ENCODE results near the gene ANKS1A.

Gene ANKS1A

GRCh38 chr6:35047265-35048011, 158.4 kb downstream of the ANKS1A start:
- Histone ChIP-seq H3K4me1 (ENCODE audit: low read depth, poor library complexity, severe bottlenecking) (peaks cover 81% of the 10 kb centered on the region), H3K4me2 (peak overlapping the region; percentile 74), H4K20me1 (ENCODE audit: insufficient read depth) (no peaks in the 10 kb centered on the region), H3K9ac (peak overlapping the region; percentile 87), H3K27me3 (ENCODE audit: insufficient read depth, low read depth) (no peaks in the 10 kb centered on the region), H3K27ac (peak overlapping the region; percentile 99), H3K36me3 (ENCODE audit: insufficient read depth) (no peaks in the 10 kb centered on the region), H2AFZ (ENCODE audit: low read depth) (peak overlapping the region; percentile 64; the same call in 1 of the 2 replicates), H3K4me3 (IDR thresholded peaks at IDR 0.05; ENCODE audit: insufficient read depth, low read depth, low read length) (no peak overlapping the region), H3K79me2 (ENCODE audit: insufficient read depth, low read depth) (no peaks in the 10 kb centered on the region; the same call in 1 of the 2 replicates)
- no peak for TF ChIP-seq CTCF (conservative IDR thresholded peaks at IDR 0.05; ENCODE audit: low read depth, low read length)

- H3K4me1 ChIP-seq (ENCODE audit: low read depth, poor library complexity, severe bottlenecking): peaks cover 88% of the 10 kb centered on the region
- H2AFZ ChIP-seq (ENCODE audit: low read depth): peak overlapping the region; percentile 64; the same call in 1 of the 2 replicates
- H3K4me2 ChIP-seq: peak overlapping the region; percentile 74
- no peaks in the 10 kb centered on the region; the same call in 1 of the 2 replicates for H3K79me2 ChIP-seq (ENCODE audit: insufficient read depth, low read depth)
- TF ChIP-seq CTCF (conservative IDR thresholded peaks at IDR 0.05; ENCODE audit: low read depth, low read length): no peak
- peak overlapping the region; percentile 87 for H3K9ac ChIP-seq
- peak overlapping the region; percentile 99 for H3K27ac ChIP-seq
- no peak overlapping the region for H3K4me3 ChIP-seq (IDR thresholded peaks at IDR 0.05; ENCODE audit: insufficient read depth, low read depth, low read length)
- no peaks in the 10 kb centered on the region for H3K36me3 ChIP-seq (ENCODE audit: insufficient read depth)
- no peaks in the 10 kb centered on the region for H3K27me3 ChIP-seq (ENCODE audit: insufficient read depth, low read depth)
- no peaks in the 10 kb centered on the region for H4K20me1 ChIP-seq (ENCODE audit: insufficient read depth)
Observed at GRCh38 chr6:35048031-35048613, 159.1 kb downstream of the ANKS1A start.

- no peak overlapping the region for H3K4me3 ChIP-seq (IDR thresholded peaks at IDR 0.05; ENCODE audit: insufficient read depth, low read depth, low read length)
- H3K27me3 ChIP-seq (ENCODE audit: insufficient read depth, low read depth): no peaks in the 10 kb centered on the region
- peak overlapping the region; percentile 99 for H3K27ac ChIP-seq
- no peaks in the 10 kb centered on the region; the same call in 1 of the 2 replicates for H3K79me2 ChIP-seq (ENCODE audit: insufficient read depth, low read depth)
- peak; percentile 38; the same call in 1 of the 2 replicates for TF ChIP-seq CTCF (conservative IDR thresholded peaks at IDR 0.05; ENCODE audit: low read depth, low read length)
- H3K36me3 ChIP-seq (ENCODE audit: insufficient read depth): no peaks in the 10 kb centered on the region
- peak overlapping the region; percentile 64 for H2AFZ ChIP-seq (ENCODE audit: low read depth)
- H3K4me2 ChIP-seq: peak overlapping the region; percentile 74
- H3K9ac ChIP-seq: peak overlapping the region; percentile 87
- H4K20me1 ChIP-seq (ENCODE audit: insufficient read depth): no peaks in the 10 kb centered on the region
- peaks cover 91% of the 10 kb centered on the region for H3K4me1 ChIP-seq (ENCODE audit: low read depth, poor library complexity, severe bottlenecking)
Observed at GRCh38 chr6:35048631-35049083, 159.6 kb downstream of the ANKS1A start.

DNA sequence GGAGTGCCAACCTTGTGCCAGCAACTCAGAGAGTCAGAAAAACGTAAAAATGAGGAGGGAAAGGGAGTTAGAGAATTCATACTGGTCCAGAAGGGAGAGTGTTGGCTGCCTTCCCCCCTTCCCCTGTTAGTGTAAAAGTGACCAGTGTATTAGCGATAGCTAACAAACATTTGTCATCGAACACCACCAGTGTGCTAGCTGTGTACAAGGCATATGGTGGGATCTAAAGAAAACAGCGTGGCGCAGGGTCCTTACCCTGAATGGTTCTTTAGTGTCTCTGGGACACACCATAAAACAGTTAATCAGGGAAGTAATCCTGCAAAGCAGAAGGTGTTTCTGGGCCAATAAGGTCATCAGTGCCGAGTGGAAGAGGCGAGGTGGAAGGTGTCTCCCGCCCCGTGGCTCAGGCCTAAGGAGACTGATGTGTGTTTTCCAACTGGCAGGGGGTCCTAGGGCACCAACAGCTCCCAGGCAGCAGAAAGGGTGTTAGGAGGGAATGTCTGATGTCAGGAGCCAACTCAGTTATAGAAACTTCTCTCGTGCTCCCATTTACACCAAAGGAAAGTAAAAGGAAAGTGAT, 160.2 kb downstream of the ANKS1A start:
- Histone ChIP-seq H3K36me3 (ENCODE audit: insufficient read depth) (no peaks in the 10 kb centered on the region), H3K27me3 (ENCODE audit: insufficient read depth, low read depth) (no peaks in the 10 kb centered on the region), H2AFZ (ENCODE audit: low read depth) (no peak overlapping the region), H3K79me2 (ENCODE audit: insufficient read depth, low read depth) (no peaks in the 10 kb centered on the region; the same call in 1 of the 2 replicates), H3K4me1 (ENCODE audit: low read depth, poor library complexity, severe bottlenecking) (peaks cover 90% of the 10 kb centered on the region), H3K9ac (peak overlapping the region; percentile 87), H3K4me3 (IDR thresholded peaks at IDR 0.05; ENCODE audit: insufficient read depth, low read depth, low read length) (no peak overlapping the region), H3K27ac (peak overlapping the region; percentile 99), H3K4me2 (peak overlapping the region; percentile 74), H4K20me1 (ENCODE audit: insufficient read depth) (no peaks in the 10 kb centered on the region)
- no peak for TF ChIP-seq CTCF (conservative IDR thresholded peaks at IDR 0.05; ENCODE audit: low read depth, low read length)

Data from KMS-11 (cell line).